Liver (tissue), 9 donors: Measurements from ENCODE around the gene ZNF467. TPM values are rescaled to one million over a fixed set of nuclear protein-coding genes. Genes with fewer than 3 reads are reported as not detected.

Source experiments
- DNase-seq: peaks from one replicate; pipeline ENCODE4 v3.0.0-alpha.2; 2017; ENCODE audit warnings: low spot score
- H3K27ac ChIP-seq, 2 donors: one replicate each; pipeline ENCODE4 v1.7.0; 2013; ENCODE audit warnings: inconsistent platforms in 2 of 2, low read length in 2 of 2, control low read depth in 1 of 2, low read depth in 1 of 2, mild to moderate bottlenecking in 1 of 2
- H3K27me3 ChIP-seq, 4 donors: one replicate each; pipeline versions ENCODE4 v1.6.1 to v1.7.0; 2013; ENCODE audit warnings: low read length in 3 of 4, inconsistent platforms in 1 of 4, mild to moderate bottlenecking in 1 of 4, moderate library complexity in 1 of 4; ENCODE audit not compliant: control insufficient read depth in 4 of 4, insufficient read depth in 4 of 4
- H3K36me3 ChIP-seq, 4 donors: one replicate each; pipeline versions ENCODE4 v1.6.1 to v1.7.0; 2013; ENCODE audit warnings: low read length in 3 of 4, mild to moderate bottlenecking in 3 of 4, low read depth in 1 of 4, moderate library complexity in 1 of 4; ENCODE audit not compliant: control insufficient read depth in 4 of 4, insufficient read depth in 3 of 4
- H3K4me1 ChIP-seq, 4 donors: one replicate each; pipeline versions ENCODE4 v1.6.1 to v1.7.0; 2013; ENCODE audit warnings: low read length in 3 of 4, mild to moderate bottlenecking in 3 of 4, moderate library complexity in 1 of 4; ENCODE audit not compliant: control insufficient read depth in 4 of 4, insufficient read depth in 4 of 4
- H3K4me3 ChIP-seq, 3 donors: one replicate each; pipeline versions ENCODE4 v1.6.1 to v1.7.0; 2013; ENCODE audit warnings: low read length in 3 of 3, control low read depth in 1 of 3, low read depth in 1 of 3, mild to moderate bottlenecking in 1 of 3
- H3K9ac ChIP-seq, 2 donors: one replicate each; pipeline ENCODE4 v1.7.0; 2013; ENCODE audit warnings: low read length in 2 of 2, mild to moderate bottlenecking in 2 of 2, moderate library complexity in 2 of 2, control low read depth in 1 of 2, low read depth in 1 of 2
- H3K9me3 ChIP-seq, 4 donors: one replicate each; pipeline versions ENCODE4 v1.6.1 to v1.7.0; 2013; ENCODE audit warnings: low read length in 3 of 4; ENCODE audit not compliant: control insufficient read depth in 4 of 4
- EGR1 ChIP-seq, 2 donors: IDR thresholded peaks; 2 replicates each; pipeline ENCODE4 v1.6.1; 2016 to 2018; ENCODE audit warnings: antibody characterized with exemption in 2 of 2, low read depth in 2 of 2
- FOXA1 ChIP-seq: IDR thresholded peaks from 2 replicates; pipeline ENCODE4 v1.6.1; 2016; ENCODE audit warnings: antibody characterized with exemption
- FOXA2 ChIP-seq: IDR thresholded peaks from 2 replicates; pipeline ENCODE4 v1.6.1; 2016; ENCODE audit warnings: antibody characterized with exemption
- GABPA ChIP-seq, 2 donors: IDR thresholded peaks in 1 of 2; conservative IDR thresholded peaks in 1 of 2; 2 replicates each; pipeline ENCODE4 v1.6.1; 2016; ENCODE audit warnings: antibody characterized with exemption in 2 of 2, mild to moderate bottlenecking in 1 of 2, moderate library complexity in 1 of 2
- HNF4A ChIP-seq, 2 donors: conservative IDR thresholded peaks; 2 replicates each; pipeline ENCODE4 v1.6.1; 2016; ENCODE audit warnings: antibody characterized with exemption in 2 of 2, mild to moderate bottlenecking in 2 of 2
- HNF4G ChIP-seq: IDR thresholded peaks from 2 replicates; pipeline ENCODE4 v1.6.1; 2016; ENCODE audit warnings: antibody characterized with exemption
- JUND ChIP-seq, 2 donors: IDR thresholded peaks; 2 replicates each; pipeline ENCODE4 v1.6.1; 2016; ENCODE audit warnings: antibody characterized with exemption in 2 of 2
- NR2F2 ChIP-seq: IDR thresholded peaks from 2 replicates; pipeline ENCODE4 v1.6.1; 2016; ENCODE audit warnings: antibody characterized with exemption
- RAD21 ChIP-seq, 2 donors: IDR thresholded peaks; 2 replicates each; pipeline ENCODE4 v1.6.1; 2016; ENCODE audit warnings: antibody characterized with exemption in 2 of 2, mild to moderate bottlenecking in 2 of 2
- REST ChIP-seq: IDR thresholded peaks from 2 replicates; pipeline ENCODE4 v1.6.1; 2016; ENCODE audit warnings: antibody characterized with exemption, mild to moderate bottlenecking
- RXRA ChIP-seq, 2 donors: IDR thresholded peaks; 2 replicates each; pipeline ENCODE4 v1.6.1; 2017 to 2018; ENCODE audit warnings: antibody characterized with exemption in 2 of 2, mild to moderate bottlenecking in 1 of 2
- SP1 ChIP-seq: IDR thresholded peaks from 2 replicates; pipeline ENCODE4 v1.6.1; 2018; ENCODE audit warnings: antibody characterized with exemption, mild to moderate bottlenecking
- YY1 ChIP-seq: IDR thresholded peaks from 2 replicates; pipeline ENCODE4 v1.6.1; 2016; ENCODE audit warnings: antibody characterized with exemption, mild to moderate bottlenecking
- WGBS: extraction: QIAGEN DNeasy Blood & Tissue Kit; methylation state at CpG from one replicate; pipeline ENCODE4 v1.1.7; 2013; 5-methylcytosine and 5-hydroxymethylcytosine counted together
- polyA plus RNA-seq, 2 donors: library from polyadenylated mRNA; stranded (reverse) in 1 of 2; unstranded in 1 of 2; fragments of 200-250 nt in 1 of 2; fragments of >200 nt in 1 of 2; fragmentation: Nextera tagmentation in 1 of 2; extraction: Ambion mirVana in 1 of 2; gene quantifications; one replicate each; pipeline versions ENCODE4 v1.2.1 to v1.2.3, GENCODE V29; 2013 to 2015
- total RNA-seq, 2 donors: library from RNA; depleted of rRNA; stranded (reverse); fragments of >200 nt; gene quantifications; one replicate each; pipeline ENCODE4 v1.2.3, GENCODE V29; 2014
- TF ChIP-seq, protein P1 (sequence below): fragments of 150-350 bp; IDR thresholded peaks from 2 replicates; pipeline ENCODE4 v1.5.1; 2017; ENCODE audit warnings: improper control_type of control experiment, low read depth, low read length; ENCODE audit not compliant: missing input control
- TF ChIP-seq, protein P2 (sequence below): IDR thresholded peaks from 2 replicates; pipeline ENCODE4 v1.6.1; 2016; ENCODE audit warnings: antibody characterized with exemption
- TF ChIP-seq, protein P3 (sequence below): IDR thresholded peaks from 2 replicates; pipeline ENCODE4 v1.6.1; 2016; ENCODE audit warnings: antibody characterized with exemption
- TF ChIP-seq, protein P4 (sequence below): IDR thresholded peaks from 2 replicates; pipeline ENCODE4 v1.6.1; 2016; ENCODE audit warnings: antibody characterized with exemption
- donor health status: healthy.
- donor health status: healthy.
- donor health status: healthy.
- donor health status: healthy.
- donor health status: healthy.

The ZNF467 gene
- total and polyA plus RNA-seq, 4 donors, result 2.8 to 4.0 (median 3.7) TPM

- H3K9me3 ChIP-seq, result no peaks in the 10 kb centered on the region
- no peaks in the 10 kb centered on the region for H3K27me3 ChIP-seq
- H3K27ac ChIP-seq, result no peak overlapping the region
- H3K4me3 ChIP-seq, result no peak overlapping the region
- peaks cover 6 to 15% (median 10%) of the 10 kb centered on the region in 4 donors for H3K4me1 ChIP-seq
- H3K36me3 ChIP-seq, result peaks cover 0 to 2% (median 0%) of the 10 kb centered on the region in 4 donors
- H3K9ac ChIP-seq, result no peak overlapping the region
- no peak for TF ChIP-seq GABPA (IDR thresholded peaks at IDR 0.05 in 1 of 2, conservative IDR thresholded peaks at IDR 0.05 in 1 of 2)
- no peak for TF ChIP-seq FOXA2
- no peak for TF ChIP-seq HNF4A (conservative IDR thresholded peaks at IDR 0.05)
- no peak for TF ChIP-seq REST
- TF ChIP-seq JUND (IDR thresholded peaks at IDR 0.05), result no peak
- no peak for TF ChIP-seq SP1
- no peak for TF ChIP-seq RAD21 (IDR thresholded peaks at IDR 0.05)
- TF ChIP-seq, protein P1, sequence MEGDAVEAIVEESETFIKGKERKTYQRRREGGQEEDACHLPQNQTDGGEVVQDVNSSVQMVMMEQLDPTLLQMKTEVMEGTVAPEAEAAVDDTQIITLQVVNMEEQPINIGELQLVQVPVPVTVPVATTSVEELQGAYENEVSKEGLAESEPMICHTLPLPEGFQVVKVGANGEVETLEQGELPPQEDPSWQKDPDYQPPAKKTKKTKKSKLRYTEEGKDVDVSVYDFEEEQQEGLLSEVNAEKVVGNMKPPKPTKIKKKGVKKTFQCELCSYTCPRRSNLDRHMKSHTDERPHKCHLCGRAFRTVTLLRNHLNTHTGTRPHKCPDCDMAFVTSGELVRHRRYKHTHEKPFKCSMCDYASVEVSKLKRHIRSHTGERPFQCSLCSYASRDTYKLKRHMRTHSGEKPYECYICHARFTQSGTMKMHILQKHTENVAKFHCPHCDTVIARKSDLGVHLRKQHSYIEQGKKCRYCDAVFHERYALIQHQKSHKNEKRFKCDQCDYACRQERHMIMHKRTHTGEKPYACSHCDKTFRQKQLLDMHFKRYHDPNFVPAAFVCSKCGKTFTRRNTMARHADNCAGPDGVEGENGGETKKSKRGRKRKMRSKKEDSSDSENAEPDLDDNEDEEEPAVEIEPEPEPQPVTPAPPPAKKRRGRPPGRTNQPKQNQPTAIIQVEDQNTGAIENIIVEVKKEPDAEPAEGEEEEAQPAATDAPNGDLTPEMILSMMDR, result no peak
- no peak for TF ChIP-seq FOXA1
- no peak for TF ChIP-seq RXRA (IDR thresholded peaks at IDR 0.05)
- TF ChIP-seq, protein P2, sequence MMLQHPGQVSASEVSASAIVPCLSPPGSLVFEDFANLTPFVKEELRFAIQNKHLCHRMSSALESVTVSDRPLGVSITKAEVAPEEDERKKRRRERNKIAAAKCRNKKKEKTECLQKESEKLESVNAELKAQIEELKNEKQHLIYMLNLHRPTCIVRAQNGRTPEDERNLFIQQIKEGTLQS, result no peak
- TF ChIP-seq EGR1 (IDR thresholded peaks at IDR 0.05; ENCODE audit: low read depth in 2 of 2), result no peak
- TF ChIP-seq HNF4G, result no peak
- no peak for TF ChIP-seq YY1
- TF ChIP-seq, protein P3, sequence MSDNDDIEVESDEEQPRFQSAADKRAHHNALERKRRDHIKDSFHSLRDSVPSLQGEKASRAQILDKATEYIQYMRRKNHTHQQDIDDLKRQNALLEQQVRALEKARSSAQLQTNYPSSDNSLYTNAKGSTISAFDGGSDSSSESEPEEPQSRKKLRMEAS, result no peak
- no peak for TF ChIP-seq NR2F2
- TF ChIP-seq, protein P4, sequence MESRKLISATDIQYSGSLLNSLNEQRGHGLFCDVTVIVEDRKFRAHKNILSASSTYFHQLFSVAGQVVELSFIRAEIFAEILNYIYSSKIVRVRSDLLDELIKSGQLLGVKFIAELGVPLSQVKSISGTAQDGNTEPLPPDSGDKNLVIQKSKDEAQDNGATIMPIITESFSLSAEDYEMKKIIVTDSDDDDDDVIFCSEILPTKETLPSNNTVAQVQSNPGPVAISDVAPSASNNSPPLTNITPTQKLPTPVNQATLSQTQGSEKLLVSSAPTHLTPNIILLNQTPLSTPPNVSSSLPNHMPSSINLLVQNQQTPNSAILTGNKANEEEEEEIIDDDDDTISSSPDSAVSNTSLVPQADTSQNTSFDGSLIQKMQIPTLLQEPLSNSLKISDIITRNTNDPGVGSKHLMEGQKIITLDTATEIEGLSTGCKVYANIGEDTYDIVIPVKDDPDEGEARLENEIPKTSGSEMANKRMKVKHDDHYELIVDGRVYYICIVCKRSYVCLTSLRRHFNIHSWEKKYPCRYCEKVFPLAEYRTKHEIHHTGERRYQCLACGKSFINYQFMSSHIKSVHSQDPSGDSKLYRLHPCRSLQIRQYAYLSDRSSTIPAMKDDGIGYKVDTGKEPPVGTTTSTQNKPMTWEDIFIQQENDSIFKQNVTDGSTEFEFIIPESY, result no peak
- 96% methylated on average over 15 of the region's 15 CpGs for WGBS
- DNase-seq, result no peak
Measured at GRCh38 chr7:149723795-149724495, 49.4 kb downstream of the ZNF467 start.
